SK-N-SH (cell line): Measurements from ENCODE around the gene HSPE1. TPM values are rescaled to one million over a fixed set of nuclear protein-coding genes. Genes with fewer than 3 reads are reported as not detected.

Experiments used
- CTCF ChIA-PET: fragments of 300-600, 350-600 bp; formaldehyde crosslinking; extraction: SDS; loops from one replicate; lab custom pipeline; 2021; lab: Yijun Ruan, JAX
- POLR2A ChIA-PET: fragments of 350-600 bp; sonication (Branson Sonifier 250); formaldehyde crosslinking; extraction: SDS; loops from one replicate; lab custom pipeline; 2020; ENCODE audit warnings: antibody characterized with exemption, inconsistent platforms; lab: Yijun Ruan, JAX
- DNase-seq: peaks from one replicate; pipeline ENCODE4 v3.0.0; 2012
- H2AFZ ChIP-seq: fragments of 200-600 bp; sonication (generic); 2 replicates; pipeline ENCODE4 v1.8.1; 2016; ENCODE audit warnings: antibody characterized with exemption, mild to moderate bottlenecking, low read depth
- H3F3A ChIP-seq: fragments of 200-600 bp; sonication (generic); replicated peaks from 2 replicates; pipeline ENCODE3; 2016; ENCODE audit warnings: antibody characterized with exemption, mild to moderate bottlenecking; ENCODE audit not compliant: insufficient read depth
- H3K27ac ChIP-seq, 2 experiments: fragments of 200-500 bp in 1 of 2; fragments of 200-600 bp in 1 of 2; sonication (Bioruptor generic) in 1 of 2; sonication (generic), shearing (Covaris generic) in 1 of 2; 2 replicates each; pipeline versions ENCODE4 v1.5.1 to v1.6.1; 2014 to 2016; ENCODE audit warnings: low read depth in 2 of 2, inconsistent platforms in 1 of 2, low read length in 1 of 2, mild to moderate bottlenecking in 1 of 2, mixed read lengths in 1 of 2
- H3K27me3 ChIP-seq: fragments of 200-600 bp; sonication (generic), shearing (Covaris generic); 2 replicates; pipeline ENCODE4 v1.6.1; 2016; ENCODE audit warnings: mixed run types; ENCODE audit not compliant: insufficient read depth
- H3K36me3 ChIP-seq, 2 experiments: fragments of 200-500 bp in 1 of 2; fragments of 200-600 bp in 1 of 2; sonication (Bioruptor generic) in 1 of 2; sonication (generic) in 1 of 2; replicated peaks in 1 of 2; 2 replicates each; pipeline versions ENCODE3 to v1.5.1; 2014 to 2016; ENCODE audit warnings: low read length in 1 of 2, mild to moderate bottlenecking in 1 of 2; ENCODE audit not compliant: insufficient read depth in 2 of 2, control insufficient read depth in 1 of 2
- H3K4me1 ChIP-seq, 2 experiments: fragments of 200-500 bp in 1 of 2; fragments of 200-600 bp in 1 of 2; sonication (Bioruptor generic) in 1 of 2; sonication (generic), shearing (Covaris generic) in 1 of 2; 2 replicates each; pipeline versions ENCODE4 v1.5.1 to v1.6.1; 2014 to 2016; ENCODE audit warnings: low read depth in 1 of 2, low read length in 1 of 2, mixed run types in 1 of 2; ENCODE audit not compliant: insufficient read depth in 2 of 2, control insufficient read depth in 1 of 2
- H3K4me2 ChIP-seq: fragments of 200-600 bp; sonication (generic), shearing (Covaris generic); 2 replicates; pipeline ENCODE4 v1.6.1; 2017; ENCODE audit warnings: mixed run types
- H3K4me3 ChIP-seq, 2 experiments: fragments of 200-500 bp in 1 of 2; fragments of 200-600 bp in 1 of 2; sonication (Bioruptor generic) in 1 of 2; sonication (generic), shearing (Covaris generic) in 1 of 2; 2 replicates each; pipeline versions ENCODE4 v1.5.1 to v1.8.1; 2014 to 2016; ENCODE audit warnings: low read depth in 2 of 2, inconsistent platforms in 1 of 2, low read length in 1 of 2, mild to moderate bottlenecking in 1 of 2, mixed read lengths in 1 of 2, moderate library complexity in 1 of 2
- H3K79me2 ChIP-seq: fragments of 200-600 bp; sonication (generic); 2 replicates; pipeline ENCODE4 v1.8.1; 2017; ENCODE audit warnings: mild to moderate bottlenecking; ENCODE audit not compliant: insufficient read depth
- H3K9ac ChIP-seq: fragments of 200-600 bp; sonication (generic); 2 replicates; pipeline ENCODE4 v1.6.1; 2017; ENCODE audit warnings: mixed run types
- H3K9me2 ChIP-seq: fragments of 200-600 bp; sonication (generic); 2 replicates; pipeline ENCODE4 v1.6.1; 2017; ENCODE audit warnings: mixed run types
- H3K9me3 ChIP-seq: fragments of 200-600 bp; sonication (generic); 2 replicates; pipeline ENCODE4 v1.6.1; 2017; ENCODE audit warnings: mixed run types, mild to moderate bottlenecking, moderate library complexity
- H4K20me1 ChIP-seq: fragments of 200-600 bp; sonication (generic); 2 replicates; pipeline ENCODE4 v1.6.1; 2017; ENCODE audit warnings: mild to moderate bottlenecking, mixed run types; ENCODE audit not compliant: insufficient read depth
- CHD2 ChIP-seq: fragments of 150-350 bp; IDR thresholded peaks from 2 replicates; pipeline ENCODE4 v1.6.1; 2018; ENCODE audit warnings: low read length; ENCODE audit not compliant: partially characterized antibody
- CTCF ChIP-seq: fragments of 200-600 bp; sonication (generic); IDR thresholded peaks from 2 replicates; pipeline ENCODE4 v1.6.1; 2017; ENCODE audit warnings: antibody characterized with exemption, mild to moderate bottlenecking, moderate library complexity
- FOXJ3 ChIP-seq: sonication (generic); formaldehyde crosslinking; IDR thresholded peaks from 2 replicates; pipeline ENCODE4 v1.5.1; 2020; ENCODE audit warnings: mild to moderate bottlenecking, missing genetic modification reagents
- IRF3 ChIP-seq: fragments of 150-350 bp; IDR thresholded peaks from 2 replicates; pipeline ENCODE4 v1.6.1; 2016; ENCODE audit warnings: mild to moderate bottlenecking, low read depth, low read length
- JUND ChIP-seq: IDR thresholded peaks from 2 replicates; pipeline ENCODE4 v1.4.0; 2012
- MAX ChIP-seq: IDR thresholded peaks from 2 replicates; pipeline ENCODE4 v1.4.0; 2012; ENCODE audit warnings: low read depth
- NFIC ChIP-seq: IDR thresholded peaks from 2 replicates; pipeline ENCODE4 v1.4.0; 2012; ENCODE audit warnings: borderline replicate concordance
- NRF1 ChIP-seq: IDR thresholded peaks from 2 replicates; pipeline ENCODE4 v1.6.1; 2012; ENCODE audit warnings: low read depth, mild to moderate bottlenecking, low read length
- PBX3 ChIP-seq: IDR thresholded peaks from 2 replicates; pipeline ENCODE4; 2012
- RCOR1 ChIP-seq: fragments of 150-350 bp; IDR thresholded peaks from 2 replicates; pipeline ENCODE4 v1.6.1; 2017; ENCODE audit warnings: antibody characterized with exemption, low read length
- REST ChIP-seq: IDR thresholded peaks from 2 replicates; pipeline ENCODE4 v1.6.1; 2012; ENCODE audit warnings: mild to moderate bottlenecking, low read depth, low read length, moderate library complexity
- RFX5 ChIP-seq: IDR thresholded peaks from 2 replicates; pipeline ENCODE4 v1.6.1; 2012; ENCODE audit warnings: mild to moderate bottlenecking, improper control_type of control experiment, low read length
- SIN3A ChIP-seq: IDR thresholded peaks from 2 replicates; pipeline ENCODE4 v1.6.1; 2012; ENCODE audit warnings: low read depth, mild to moderate bottlenecking, low read length, moderate library complexity, borderline replicate concordance
- SMC3 ChIP-seq: IDR thresholded peaks from 2 replicates; pipeline ENCODE4 v1.6.1; 2012; ENCODE audit warnings: low read depth, low read length, improper control_type of control experiment
- TCF12 ChIP-seq: IDR thresholded peaks from 2 replicates; pipeline ENCODE4 v1.4.0; 2012
- USF1 ChIP-seq: IDR thresholded peaks from 2 replicates; pipeline ENCODE4 v1.4.0; 2012; ENCODE audit warnings: low read depth, borderline replicate concordance
- YY1 ChIP-seq: IDR thresholded peaks from 2 replicates; pipeline ENCODE4 v1.4.0; 2012; ENCODE audit warnings: low read depth, mild to moderate bottlenecking
- ZBTB33 ChIP-seq: IDR thresholded peaks from 2 replicates; pipeline ENCODE4 v1.4.0; 2012; ENCODE audit warnings: low read depth, borderline replicate concordance
- WGBS: methylation state at CpG from one replicate; pipeline ENCODE4 v1.1.6; 2017; ENCODE audit warnings: low lambda C conversion rate; 5-methylcytosine and 5-hydroxymethylcytosine counted together
- polyA plus RNA-seq, 3 experiments: library from polyadenylated mRNA; depleted of rRNA; stranded (reverse); fragments of >200 nt; gene quantifications; 2 replicates each; pipeline ENCODE4 v1.2.3, GENCODE V29; 2012

HSPE1 gene
- polyA plus RNA-seq, 1 of the 3 experiments (the other 2 are of a cell fraction), result 130 TPM

GRCh38 chr2:197517150-197517549 lies 17.0 kb downstream of the HSPE1 start (continued):
- no peak for TF ChIP-seq TCF12

- TF ChIP-seq REST (no peak), USF1 (no peak), SMC3 (no peak), ZBTB33 (no peak), IRF3 (no peak), TCF12 (no peak), CHD2 (no peak), RCOR1 (no peak), FOXJ3 (CRISPR knock-in tag) (no peak), YY1 (no peak), RFX5 (no peak), JUND (no peak), NRF1 (no peak), MAX (no peak), CTCF (no peak), SIN3A (no peak), NFIC (no peak), PBX3 (no peak)
- 78% methylated on average over 2 of the region's 2 CpGs for WGBS
- H3K79me2 ChIP-seq, result peaks cover 78% of the 10 kb centered on the region
- H3K4me1 ChIP-seq, result peaks cover 0 to 5% of the 10 kb centered on the region in 2 experiments; a peak in 1 of 4 replicates
- DNase-seq, result no peak
- no peak overlapping the region for H3K4me3 ChIP-seq
- ChIA-PET CTCF (no interaction called here), POLR2A (no interaction called here)
- no peak overlapping the region for H3K9ac ChIP-seq
- no peaks in the 10 kb centered on the region for H3K9me3 ChIP-seq
- H3K9me2 ChIP-seq, result no peaks in the 10 kb centered on the region
- H3K4me2 ChIP-seq, result no peak overlapping the region
- H4K20me1 ChIP-seq, result peaks cover 21% of the 10 kb centered on the region
- H3K27ac ChIP-seq, result no peak overlapping the region; a peak in 1 of 4 replicates
- H3K36me3 ChIP-seq, result peaks cover 27 to 67% of the 10 kb centered on the region in 2 experiments
- H2AFZ ChIP-seq, result no peak overlapping the region
- H3K27me3 ChIP-seq, result no peaks in the 10 kb centered on the region
- H3F3A ChIP-seq, result peaks cover 4% of the 10 kb centered on the region
Measured at GRCh38 chr2:197538412-197538811, 38.2 kb downstream of the HSPE1 start.
